Erythroblast (primary cell): ENCODE results near the gene LHFPL3.

Experiments
- GATA1 ChIP-seq: IDR thresholded peaks from 2 replicates; pipeline ENCODE4 v1.6.1; 2011; ENCODE audit warnings: low read depth, mild to moderate bottlenecking, control low read depth, low read length, moderate library complexity
- POLR2A ChIP-seq: IDR thresholded peaks from 2 replicates; pipeline ENCODE4 v1.6.1; 2011; ENCODE audit warnings: mild to moderate bottlenecking, low read length

GRCh38 chr7:104530251-104530650 lies 201.8 kb downstream of the LHFPL3 start:
- no peak for TF ChIP-seq POLR2A
- no peak for TF ChIP-seq GATA1
